NCI-H146 (cell line): ENCODE results near the gene CMTM4.
A peak's percentile ranks its signal among the peaks of the same experiment; 100 is the strongest.
"Not testable (repeated sequence)": the region's sequence is repeated elsewhere in the genome, so short reads cannot be mapped to it uniquely, and the experiment has no call there.

Source experiments
- DNase-seq: peaks from one replicate; lab custom pipeline; 2025; lab: John Stamatoyannopoulos, UW

The CMTM4 gene

DNA sequence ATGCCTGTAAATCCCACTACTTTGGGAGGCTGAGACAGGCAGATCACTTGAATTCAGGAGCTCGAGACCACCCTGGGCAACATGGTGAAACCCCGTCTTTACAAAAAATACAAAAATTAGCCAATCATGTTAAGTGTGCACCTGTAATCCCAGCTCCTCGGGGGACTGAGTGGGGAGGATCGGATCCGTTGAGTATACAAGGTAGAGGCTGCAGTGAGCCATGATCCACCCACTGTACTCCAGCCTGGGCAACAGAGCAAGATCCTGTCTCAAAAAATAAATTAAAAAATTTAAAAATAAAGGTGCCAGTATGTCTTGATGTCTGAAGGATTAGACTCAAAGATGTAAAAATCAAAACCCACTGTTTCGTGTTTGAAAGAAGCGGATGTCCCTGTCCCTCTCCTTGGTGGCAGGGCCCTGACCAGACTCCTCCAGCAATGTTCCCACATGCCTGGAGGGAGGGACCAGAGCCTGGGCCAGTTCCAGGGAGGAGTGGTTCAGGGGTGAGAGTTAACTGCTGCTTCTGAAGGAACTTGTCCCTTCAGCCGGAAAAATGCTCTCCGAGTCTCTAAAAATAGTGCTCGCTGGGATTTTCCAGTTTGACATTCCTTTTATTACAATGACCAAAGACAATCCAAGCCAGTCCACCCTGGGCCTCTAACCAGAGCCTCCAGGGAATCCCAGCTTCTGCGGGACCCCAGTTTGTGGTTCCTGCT lies 9.4 kb upstream of the CMTM4 start:
- no peak for DNase-seq

DNA sequence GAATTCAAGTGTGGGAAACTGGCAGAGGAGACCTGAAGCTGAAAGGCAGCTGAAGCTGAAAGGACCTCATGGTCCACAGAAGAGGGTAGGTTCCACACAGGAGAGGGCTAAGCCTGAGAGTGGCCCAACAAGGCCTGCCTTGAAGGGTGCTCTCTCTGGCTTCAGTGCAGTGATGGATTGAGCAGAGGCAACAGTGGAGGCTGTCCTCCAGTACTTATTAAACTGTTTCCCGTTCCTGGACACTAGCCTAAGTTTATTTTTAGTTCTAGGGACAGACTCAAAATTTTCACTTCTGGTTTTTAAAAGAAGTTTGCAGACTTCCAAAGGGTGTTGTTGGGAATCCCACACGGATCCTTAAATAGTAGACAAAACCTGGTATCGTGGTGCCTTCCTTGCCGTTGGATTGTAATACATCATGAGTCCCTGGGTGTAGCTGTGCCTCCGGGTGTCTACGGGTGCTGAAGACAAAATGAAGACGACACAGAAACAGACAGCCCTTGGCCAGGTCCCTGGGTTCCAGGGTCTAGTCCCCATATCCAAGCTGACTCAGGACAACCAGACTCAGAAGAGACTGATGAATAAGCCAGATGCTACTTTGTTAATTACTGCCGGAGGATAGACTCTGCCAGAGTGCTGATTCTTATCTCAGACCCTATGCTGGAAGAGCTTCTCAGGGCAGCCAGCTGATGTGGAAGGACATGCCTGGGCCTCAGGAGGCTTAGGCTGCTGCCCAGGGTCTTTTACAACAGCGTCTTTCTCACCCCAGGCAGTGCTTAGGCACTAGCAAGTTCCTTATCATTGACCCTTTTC lies 7.1 kb upstream of the CMTM4 start:
- no peak for DNase-seq

DNA sequence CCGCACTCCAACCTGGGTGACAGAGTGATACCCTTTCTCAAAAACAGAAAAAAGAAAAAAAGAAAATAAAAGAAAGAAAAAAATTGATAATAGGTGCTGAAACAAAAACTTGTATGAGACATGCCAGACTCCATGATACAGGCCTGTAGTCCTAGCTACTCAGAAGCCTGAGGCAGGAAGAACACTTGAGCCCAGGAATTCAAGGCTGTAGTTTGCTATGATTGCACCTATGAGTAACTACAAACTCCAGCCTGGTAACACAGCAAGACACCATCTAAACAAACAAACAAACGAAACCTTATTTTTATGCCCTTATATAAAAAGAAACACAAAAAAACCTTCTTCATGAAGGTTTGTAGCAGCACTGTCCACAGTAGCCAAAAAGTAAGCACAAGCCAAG lies 5.0 kb upstream of the CMTM4 start:
- no peak for DNase-seq

DNA sequence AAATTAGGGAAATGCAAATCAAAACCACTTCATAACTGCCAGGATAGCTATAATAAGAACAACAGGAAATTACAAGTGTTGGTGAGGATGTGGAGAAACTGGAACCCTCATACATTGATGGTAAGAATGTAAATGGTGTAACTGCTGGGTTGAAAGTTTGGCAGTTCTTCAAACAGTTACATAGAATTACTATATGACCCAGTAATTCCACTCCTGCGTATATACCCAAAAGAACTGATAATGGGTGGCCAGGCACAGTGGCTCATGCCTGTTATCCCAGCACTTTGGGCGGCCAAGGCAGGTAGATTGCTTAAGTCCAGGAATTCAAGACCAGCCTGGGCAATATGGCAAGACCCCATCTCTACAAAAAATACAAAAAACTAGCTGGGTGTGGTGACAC lies 4.5 kb upstream of the CMTM4 start:
- no peak for DNase-seq

DNA sequence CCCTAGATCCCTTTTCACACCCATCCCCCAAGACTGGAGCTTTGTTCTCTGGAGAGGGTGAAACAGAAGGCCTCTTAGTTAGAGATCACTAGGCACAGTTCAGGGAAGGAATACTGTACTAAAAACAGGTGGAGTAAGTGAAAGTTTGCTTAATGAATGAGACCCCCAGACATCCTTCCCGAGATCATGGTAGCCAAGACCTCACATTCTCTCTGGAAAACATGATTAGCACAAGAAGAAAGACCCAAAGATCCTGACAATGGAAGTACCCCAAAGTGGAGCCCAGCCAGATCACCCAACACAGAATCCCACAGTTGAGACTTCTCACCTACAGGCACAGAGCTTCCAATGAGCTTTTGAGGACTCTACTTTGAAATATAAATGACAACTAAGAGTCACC lies 3.4 kb upstream of the CMTM4 start:
- DNase-seq, result no peak

DNA sequence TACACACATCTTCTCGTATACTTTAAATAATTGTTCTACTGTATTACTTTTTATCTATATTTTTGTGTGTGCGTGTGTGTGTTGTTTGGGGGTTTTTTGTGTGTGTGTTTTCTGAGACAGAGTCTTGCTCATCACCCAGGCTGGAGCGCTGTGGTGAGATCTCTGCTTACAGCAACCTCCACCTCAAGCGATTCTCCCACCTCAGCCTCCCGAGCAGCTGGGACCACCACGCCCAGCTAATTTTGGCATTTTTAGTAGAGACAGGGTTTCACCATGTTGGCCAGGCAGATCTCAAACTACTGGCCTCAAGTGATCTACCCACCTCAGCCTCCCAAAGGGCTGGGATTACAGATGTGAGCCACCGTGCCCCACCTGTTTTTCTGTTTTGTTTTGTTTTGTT lies 1.5 kb upstream of the CMTM4 start:
- no peak for DNase-seq

DNA sequence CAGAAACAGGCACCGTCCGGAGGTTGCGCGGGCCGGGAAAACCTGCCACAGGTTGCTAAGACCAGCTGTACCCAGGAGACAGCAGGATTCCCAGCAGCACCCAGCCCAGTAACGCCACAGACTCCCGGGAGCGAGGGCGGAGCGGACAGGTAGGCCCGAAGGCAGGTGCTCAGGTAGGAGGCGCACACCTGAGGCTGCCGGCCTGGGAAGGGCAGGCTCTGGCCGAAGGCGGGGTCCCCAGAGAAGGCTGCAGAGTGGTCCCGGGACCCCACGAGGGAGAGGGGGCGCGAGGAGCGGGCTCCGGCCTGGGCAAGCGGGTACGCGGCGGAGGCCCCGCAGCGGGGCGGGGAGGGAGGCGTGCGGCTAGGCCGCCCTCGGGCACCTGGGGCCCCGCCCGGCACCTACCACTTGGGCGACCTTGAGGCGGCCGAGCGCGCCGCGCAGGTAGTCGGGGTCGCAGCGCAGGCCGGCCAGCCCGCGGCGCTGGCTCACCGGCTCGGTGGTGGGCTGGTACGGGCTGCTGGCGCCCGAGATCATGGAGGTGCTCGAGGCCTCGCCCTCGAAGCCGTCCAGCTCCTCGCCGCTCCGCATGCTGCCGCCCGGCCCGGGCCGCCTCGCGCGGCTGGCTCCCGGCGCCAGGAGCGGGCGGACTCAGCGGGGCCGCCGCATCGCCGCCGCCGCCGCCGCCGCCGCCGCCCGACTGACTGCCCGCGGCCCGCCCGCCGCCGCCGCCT lies 441 bp downstream of the CMTM4 start:
- peak; percentile 71 for DNase-seq

DNA sequence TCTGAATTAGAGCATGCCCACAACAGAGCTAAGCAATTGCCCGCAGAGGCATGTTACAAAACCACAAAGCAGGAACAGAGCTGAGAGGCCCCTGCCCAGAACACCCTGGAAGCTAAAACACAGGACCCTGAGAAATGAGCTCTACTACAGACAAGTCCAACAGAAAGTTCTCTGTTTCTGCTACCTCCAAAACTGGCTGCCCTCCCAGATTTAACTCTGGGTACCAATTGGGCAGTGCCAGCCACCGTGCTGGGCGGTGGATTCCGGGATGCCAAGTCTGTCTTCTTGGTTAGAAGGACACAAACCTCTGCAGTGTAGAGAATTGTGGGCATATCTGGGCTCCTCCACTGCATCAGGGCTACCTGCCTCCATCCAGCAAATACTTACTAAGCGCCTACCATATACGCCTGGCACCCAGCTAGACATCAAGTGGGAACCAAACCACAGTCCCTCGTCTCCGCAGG lies 1.0 kb downstream of the CMTM4 start:
- no peak for DNase-seq

DNA sequence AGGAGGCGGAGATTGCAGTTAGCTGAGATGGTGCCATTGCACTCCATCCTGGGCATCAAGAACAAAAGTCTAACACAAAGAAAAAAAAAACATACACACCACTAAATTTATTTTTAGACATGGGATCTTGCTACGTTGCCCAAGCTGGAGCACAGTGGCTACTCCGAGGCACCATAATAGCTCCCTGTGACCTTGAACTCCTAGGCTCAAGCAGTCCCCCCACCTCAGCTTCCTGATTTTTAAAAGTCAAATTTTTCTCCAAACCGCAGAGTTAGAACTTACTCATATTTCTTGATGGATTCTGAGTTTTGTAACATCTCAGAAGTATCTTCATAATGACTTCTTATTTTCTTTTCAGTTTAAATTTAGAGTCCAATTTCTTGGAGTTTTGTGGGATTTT lies 3.4 kb downstream of the CMTM4 start:
- DNase-seq, result no peak

DNA sequence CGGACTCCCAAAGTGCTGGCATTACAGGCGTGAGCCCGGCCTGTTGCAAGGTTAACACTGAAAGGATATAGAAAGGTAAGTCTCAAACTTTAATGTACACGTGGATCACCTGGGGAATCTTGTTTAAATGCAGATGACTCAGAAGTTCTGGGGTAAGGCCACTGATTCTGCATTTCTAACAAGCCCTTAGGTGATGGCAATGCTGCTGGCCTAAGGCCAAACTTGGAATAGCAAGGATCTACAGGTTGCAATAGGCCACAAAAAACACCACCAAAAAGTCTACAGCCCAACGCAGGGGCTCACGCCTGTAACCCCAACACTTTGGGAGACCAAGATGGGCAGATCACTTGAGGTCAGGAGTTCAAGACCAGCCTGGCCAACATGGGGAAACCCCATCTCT lies 4.2 kb downstream of the CMTM4 start:
- DNase-seq, result no peak

DNA sequence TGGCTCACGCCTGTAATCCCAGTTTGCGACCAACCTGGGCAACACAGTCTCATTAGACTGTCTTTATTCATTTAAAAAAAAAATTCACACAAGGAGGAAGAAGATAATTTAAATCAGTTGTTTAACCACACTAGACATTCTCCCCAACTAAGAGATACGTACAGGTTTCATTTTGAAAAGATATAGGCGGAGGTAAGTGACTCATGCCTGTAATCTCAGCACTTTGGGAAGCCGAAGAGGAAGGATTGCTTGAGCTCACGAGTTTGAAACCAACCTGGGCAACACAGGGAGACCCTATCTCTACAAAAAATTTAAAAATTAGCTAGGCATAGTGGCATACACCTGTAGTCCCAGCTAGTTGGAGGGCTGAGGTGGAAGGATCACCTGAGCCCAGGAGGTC lies 5.3 kb downstream of the CMTM4 start:
- DNase-seq, result no peak

DNA sequence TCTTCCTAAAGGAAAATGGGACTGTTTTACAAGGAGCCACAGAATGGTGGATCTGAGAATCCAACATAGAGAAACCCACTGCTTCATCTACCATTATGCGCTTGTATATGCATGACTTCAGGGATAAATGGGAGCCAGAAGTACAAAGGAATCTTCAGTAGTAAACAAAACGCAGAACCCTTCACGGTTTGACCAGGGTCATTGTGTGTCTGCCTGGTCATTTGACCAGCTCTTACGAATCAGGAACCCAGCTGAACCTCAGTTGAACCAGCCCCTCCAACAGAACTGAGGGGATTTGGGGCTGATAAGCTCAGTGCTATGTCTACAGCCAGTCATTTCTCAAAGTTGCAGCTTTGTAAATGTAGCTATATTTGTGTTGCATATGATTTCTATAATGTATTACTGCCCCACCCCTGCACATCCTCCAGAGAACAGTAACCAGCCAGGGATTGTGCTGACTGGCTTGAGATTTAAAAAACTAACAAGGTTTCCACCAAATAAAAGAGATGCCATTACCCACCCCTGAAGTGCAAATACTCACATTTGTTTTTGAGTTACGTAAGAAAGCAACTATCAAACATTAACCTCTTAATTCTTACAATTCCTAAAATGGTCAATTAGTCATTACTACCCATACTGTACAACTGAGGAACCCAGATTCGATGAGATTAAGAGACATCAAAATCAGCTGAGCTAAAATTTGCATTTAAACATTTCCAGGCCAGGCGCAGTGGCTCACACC lies 6.3 kb downstream of the CMTM4 start:
- no peak for DNase-seq

DNA sequence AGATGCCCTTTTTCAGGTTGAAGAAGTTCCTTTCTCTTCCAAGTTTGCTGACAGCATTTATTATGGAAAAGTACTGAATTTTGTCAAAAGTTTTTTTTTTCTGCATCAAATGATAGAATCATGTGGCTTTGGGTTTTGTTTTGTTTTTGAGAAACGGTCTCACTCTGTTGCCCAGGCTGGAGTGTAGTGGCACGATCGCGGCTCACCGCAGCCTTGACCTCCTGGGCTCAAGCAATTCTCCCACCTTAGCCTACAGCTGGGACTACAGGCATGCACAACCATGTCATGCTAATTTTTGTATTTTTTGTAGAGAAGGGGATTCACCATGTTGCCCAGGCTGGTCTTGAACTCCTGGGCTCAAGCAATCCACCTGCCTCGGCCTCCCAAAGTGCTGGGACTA lies 7.3 kb downstream of the CMTM4 start:
- DNase-seq, result no peak

DNA sequence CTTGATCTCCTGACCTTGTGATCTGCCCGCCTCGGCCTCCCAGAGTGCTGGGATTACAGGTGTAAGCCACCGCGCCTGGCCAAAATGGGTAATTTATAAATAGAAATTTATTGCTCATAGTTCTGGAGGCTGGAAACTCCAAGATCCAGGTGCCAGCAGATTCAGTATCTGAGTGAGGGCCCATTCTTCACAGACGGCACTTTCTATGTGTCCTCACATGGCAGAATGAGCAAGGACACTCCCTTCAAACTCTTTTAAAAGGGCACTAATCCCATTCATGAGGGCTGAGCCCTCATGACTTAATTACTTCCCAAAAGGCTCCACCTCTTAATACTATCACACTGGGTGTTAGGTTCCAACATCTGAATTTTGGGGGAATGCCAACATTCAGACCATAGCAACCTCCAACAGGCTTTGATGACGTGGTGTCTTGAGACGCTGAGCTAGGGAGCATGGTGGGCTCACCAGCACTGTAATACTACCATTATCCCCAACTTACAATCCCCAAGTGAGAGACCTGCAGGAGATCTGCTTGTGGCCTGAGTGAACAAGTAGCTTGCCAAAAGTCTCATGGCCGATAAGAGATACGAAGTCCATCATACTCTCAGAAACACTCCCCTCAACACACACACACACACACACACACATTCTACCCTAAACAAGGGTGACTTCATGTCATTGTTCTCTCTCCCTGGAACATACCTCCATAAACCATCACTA lies 8.5 kb downstream of the CMTM4 start:
- no peak for DNase-seq

DNA sequence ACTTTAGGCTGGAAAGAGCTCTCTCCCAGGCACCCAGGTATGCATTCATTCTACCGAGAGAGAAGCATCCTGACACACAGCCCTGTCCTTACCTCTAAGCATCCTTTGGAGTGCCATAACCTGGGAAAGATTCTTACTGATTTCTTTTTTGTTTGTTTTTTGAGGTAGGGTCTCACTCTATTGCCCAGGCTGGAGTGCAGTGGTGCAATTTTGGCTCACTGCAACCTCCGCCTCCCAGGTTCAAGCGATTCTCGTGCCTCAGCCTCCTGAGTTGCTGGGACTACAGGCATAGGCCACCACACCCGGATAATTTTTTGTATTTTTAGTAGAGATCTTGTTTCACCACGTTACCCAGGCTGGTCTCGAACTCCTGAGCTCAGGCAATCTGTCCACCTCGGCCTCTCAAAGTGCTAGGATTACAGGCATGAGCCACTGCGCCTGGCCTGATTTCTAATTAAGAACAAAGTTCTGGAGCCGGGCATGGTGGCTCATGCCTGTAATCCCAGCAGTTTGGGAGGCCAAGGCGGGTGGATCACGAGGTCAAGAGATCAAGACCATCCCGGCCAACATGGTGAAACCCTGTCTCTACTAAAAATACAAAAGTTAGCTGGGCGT lies 10.9 kb downstream of the CMTM4 start:
- not testable (repeated sequence) for DNase-seq

DNA sequence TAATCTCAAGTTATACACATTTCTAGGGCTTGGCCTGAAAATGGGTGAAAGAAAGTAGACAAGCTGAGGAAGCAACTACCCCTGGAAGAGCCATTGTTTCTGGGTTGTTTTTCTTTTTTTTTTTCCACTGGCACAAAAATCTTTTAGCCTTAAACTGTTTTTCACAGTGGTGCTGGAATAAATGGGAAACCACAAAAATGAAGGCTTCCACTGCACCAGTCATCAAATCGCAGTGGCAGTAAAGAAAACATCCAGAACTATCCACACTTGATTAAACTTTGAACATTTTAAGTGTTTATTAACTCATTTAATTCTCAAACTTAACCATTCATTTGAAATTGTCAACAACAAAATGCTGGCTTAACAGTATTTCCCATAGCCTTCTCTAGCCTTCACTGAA lies 14.3 kb downstream of the CMTM4 start:
- no peak for DNase-seq

DNA sequence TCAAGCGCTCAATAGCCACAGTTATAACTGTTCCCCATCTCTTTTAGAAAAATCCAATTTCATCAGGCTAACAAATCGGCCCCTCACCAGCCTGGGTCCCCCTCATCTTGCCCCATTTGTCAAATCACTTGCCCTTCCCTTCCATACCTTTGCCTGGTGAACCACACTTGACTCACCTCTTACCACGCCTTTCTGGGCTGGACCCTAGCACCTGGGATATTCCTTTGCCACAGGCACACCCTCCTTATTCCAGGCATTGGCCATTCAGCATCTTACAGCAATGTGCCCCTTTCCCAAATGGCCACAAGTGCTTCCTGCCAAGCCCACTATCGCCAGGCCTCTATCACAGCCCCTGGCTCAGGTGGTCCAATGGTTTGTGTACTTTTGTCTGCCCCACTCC lies 14.9 kb downstream of the CMTM4 start:
- DNase-seq, result no peak

DNA sequence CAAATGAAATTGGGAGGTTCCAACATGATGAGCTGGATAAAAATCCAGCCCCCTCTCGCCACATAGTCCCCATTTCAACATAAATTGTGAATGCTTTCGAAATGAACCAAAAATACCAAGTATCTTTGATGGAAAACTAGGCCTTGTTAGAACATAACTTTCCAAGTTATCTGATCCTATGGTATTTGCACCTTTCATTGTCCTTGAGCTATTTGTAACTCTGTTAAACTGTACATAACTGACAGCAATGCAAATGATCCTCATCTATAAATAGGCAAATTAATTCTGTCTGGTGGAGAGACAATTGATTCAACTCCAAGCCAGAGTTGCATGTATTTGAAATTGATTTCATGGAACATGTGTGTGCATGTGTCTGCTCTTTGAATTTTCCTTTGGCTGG lies 18.2 kb downstream of the CMTM4 start:
- no peak for DNase-seq

DNA sequence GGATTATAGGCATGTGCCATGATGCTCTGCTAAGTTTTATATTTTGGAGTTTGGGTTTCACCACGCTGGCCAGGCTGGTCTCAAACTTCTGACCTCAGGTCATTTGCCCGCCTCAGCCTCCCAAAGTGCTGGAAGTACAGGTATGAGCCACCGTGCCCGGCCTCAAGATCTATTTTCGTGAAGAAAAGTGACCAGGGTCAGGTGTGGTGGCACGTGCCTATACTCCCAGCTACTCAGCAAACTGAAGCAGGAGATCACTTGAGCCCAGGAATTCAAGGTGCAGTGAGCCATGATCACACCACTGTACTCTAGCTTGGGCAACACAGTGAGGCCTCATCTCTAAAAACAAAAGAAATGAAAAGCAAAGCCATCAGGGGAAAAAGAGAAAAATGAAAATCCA lies 18.7 kb downstream of the CMTM4 start:
- no peak for DNase-seq

DNA sequence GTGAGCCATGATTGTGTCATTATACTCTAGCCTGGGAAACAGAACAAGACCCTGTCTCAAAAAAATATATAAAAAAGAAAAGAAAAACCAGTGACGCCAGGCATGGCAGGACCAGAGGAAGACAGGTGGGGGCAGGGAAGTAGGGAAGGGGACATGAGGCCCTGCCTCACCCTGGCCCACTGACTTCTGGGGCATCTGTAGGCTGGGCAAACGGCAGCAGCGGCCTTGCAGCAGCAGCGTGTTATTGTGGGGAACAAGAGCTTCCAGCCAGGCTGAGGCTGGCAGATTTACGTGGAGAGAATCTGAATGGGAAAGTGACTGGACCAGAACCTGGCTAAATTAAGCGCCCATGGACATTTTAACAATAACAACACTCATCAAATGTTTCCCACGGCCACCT lies 19.4 kb downstream of the CMTM4 start:
- DNase-seq, result no peak

DNA sequence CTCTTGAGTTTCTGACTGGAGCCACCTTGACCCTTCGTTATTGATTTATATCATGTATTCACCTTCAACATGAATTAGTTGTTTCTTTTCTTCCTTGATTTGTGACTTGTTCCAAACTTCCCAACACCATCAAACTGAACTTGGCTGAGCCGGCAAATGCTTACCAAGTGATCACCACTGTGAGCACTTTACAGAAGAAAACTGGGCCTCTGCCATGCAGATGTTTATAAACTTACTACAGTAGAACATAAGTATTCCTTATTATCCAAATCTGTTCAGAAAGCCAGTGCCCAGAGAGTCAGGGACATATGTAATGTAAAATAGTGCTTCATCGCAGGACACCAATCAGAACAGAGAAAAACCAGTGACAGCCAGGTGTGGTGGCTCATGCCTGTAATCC lies 19.9 kb downstream of the CMTM4 start:
- DNase-seq, result no peak
